ENCODE measurements around the gene PRUNE2.
"Not testable (repeated sequence)": the region's sequence is repeated elsewhere in the genome, so short reads cannot be mapped to it uniquely, and the experiment has no call there.

Gene PRUNE2

GRCh38 chr9:76751001-76751400, 154.9 kb downstream of the PRUNE2 start:
- POLR2A ChIA-PET = no interaction called here
- DNase-seq (ENCODE audit: extremely low spot score) = no peak
- CTCF ChIA-PET = interaction anchor here (1.6 kb wide), 1 partner anchor 12 kb away, joined by 4 read pairs; no protein-coding TSS in a partner anchor
- no peak for TF ChIP-seq CTCF (IDR thresholded peaks at IDR 0.05; ENCODE audit: control extremely low read depth, extremely low read depth, low read depth, missing control alignments)

- no peak for TF ChIP-seq CTCF (IDR thresholded peaks at IDR 0.05; ENCODE audit: control extremely low read depth, extremely low read depth, low read depth, missing control alignments)
- DNase-seq (ENCODE audit: extremely low spot score) = peak; percentile 39
- ChIA-PET POLR2A (no interaction called here), CTCF (interaction anchor here (1.5 to 1.7 kb wide), 3 partner anchors 12 to 32 kb away, joined by 4 to 7 read pairs (median 4); no protein-coding TSS in a partner anchor)
Measured at GRCh38 chr9:76744336-76744735, 161.6 kb downstream of the PRUNE2 start.

GRCh38 chr9:76743931-76744330, 162.0 kb downstream of the PRUNE2 start:
- ChIA-PET POLR2A (no interaction called here), CTCF (no interaction called here)
- no peak for DNase-seq (ENCODE audit: extremely low spot score)
- no peak for TF ChIP-seq CTCF (IDR thresholded peaks at IDR 0.05; ENCODE audit: control extremely low read depth, extremely low read depth, low read depth, missing control alignments)

GRCh38 chr9:76742890-76743289, 163.0 kb downstream of the PRUNE2 start:
- CTCF ChIA-PET = interaction anchor here (1.1 kb wide), 1 partner anchor 24 kb away, joined by 4 read pairs; no protein-coding TSS in a partner anchor
- DNase-seq (ENCODE audit: extremely low spot score); POLR2A ChIA-PET: not testable (repeated sequence)

- CTCF ChIA-PET = interaction anchor here (1.0 kb wide), 1 partner anchor 15 kb away, joined by 3 read pairs; no protein-coding TSS in a partner anchor
- POLR2A ChIA-PET = no interaction called here
- DNase-seq (ENCODE audit: extremely low spot score) = no peak
- no peak for TF ChIP-seq CTCF (IDR thresholded peaks at IDR 0.05; ENCODE audit: control extremely low read depth, extremely low read depth, low read depth, missing control alignments)
Measured at GRCh38 chr9:76741524-76741923, 164.4 kb downstream of the PRUNE2 start.

GRCh38 chr9:76738402-76738801, 167.5 kb downstream of the PRUNE2 start:
- POLR2A ChIA-PET = no interaction called here
- CTCF ChIA-PET = interaction anchor here (0.8 to 0.9 kb wide), 2 partner anchors 13 to 21 kb away, joined by 3 read pairs; no protein-coding TSS in a partner anchor
- TF ChIP-seq CTCF (IDR thresholded peaks at IDR 0.05; ENCODE audit: control extremely low read depth, extremely low read depth, low read depth, missing control alignments) = no peak
- no peak for DNase-seq (ENCODE audit: extremely low spot score)

- POLR2A ChIA-PET = no interaction called here
- no peak for TF ChIP-seq CTCF (IDR thresholded peaks at IDR 0.05; ENCODE audit: control extremely low read depth, extremely low read depth, low read depth, missing control alignments)
- CTCF ChIA-PET = interaction anchor here (1.2 kb wide), 1 partner anchor 15 kb away, joined by 4 read pairs; no protein-coding TSS in a partner anchor
- no peak for DNase-seq (ENCODE audit: extremely low spot score)
Measured at GRCh38 chr9:76737154-76737902, 168.6 kb downstream of the PRUNE2 start.

Data from GM10248 (cell line).